HuH-7 (cell line): ENCODE data around the gene CPSF2.
A peak's percentile ranks its signal among the peaks of the same experiment; 100 is the strongest.

Experiments used
- DNase-seq: peaks from one replicate; pipeline ENCODE4 v3.0.0; 2011; ENCODE audit warnings: low spot score

Gene CPSF2

DNA sequence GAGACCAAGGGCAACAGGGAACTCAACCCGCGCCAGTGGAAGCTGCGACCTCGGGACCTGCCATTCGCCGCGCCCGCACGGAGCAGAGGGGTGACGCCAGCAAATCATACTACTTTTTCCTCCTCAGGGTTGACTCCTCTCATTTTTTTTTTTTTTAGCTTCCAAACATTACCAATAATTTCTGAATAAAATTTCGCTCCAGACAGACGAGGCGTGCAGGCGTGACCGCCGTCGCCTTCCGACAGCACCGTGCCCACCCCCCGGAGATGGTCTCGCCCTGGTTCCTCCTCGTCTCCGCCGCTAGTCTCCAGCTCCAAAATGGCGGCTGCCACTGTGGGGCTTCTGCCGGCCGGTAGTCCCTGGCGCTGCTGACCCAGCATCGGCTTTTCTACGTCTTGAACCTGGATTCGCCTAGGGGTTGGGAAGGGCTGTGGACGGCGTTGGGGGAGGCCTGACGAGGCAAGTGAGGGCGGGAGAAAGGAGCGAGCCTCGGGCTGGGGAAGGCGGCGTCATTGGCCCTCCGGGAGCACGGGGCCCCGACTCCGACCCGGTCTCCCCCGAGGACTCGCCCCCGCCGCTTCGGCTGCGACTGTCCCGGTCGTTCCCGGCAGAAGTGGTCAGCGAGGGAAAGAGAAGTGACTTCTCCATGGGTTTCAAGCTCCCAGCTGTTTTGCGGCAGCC, at the start of gene CPSF2, which contains the start of gene NDUFB1:
CPSF2 (plus strand) TSS at position 300 of the 681 bp plus-strand sequence. CDS start 9,016 bp downstream, outside the sequence.
NDUFB1 (minus strand) TSS at position 37 of the 681 bp plus-strand sequence. CDS start 4,069 bp downstream, outside the sequence.
- peak; percentile 83 for DNase-seq

DNA sequence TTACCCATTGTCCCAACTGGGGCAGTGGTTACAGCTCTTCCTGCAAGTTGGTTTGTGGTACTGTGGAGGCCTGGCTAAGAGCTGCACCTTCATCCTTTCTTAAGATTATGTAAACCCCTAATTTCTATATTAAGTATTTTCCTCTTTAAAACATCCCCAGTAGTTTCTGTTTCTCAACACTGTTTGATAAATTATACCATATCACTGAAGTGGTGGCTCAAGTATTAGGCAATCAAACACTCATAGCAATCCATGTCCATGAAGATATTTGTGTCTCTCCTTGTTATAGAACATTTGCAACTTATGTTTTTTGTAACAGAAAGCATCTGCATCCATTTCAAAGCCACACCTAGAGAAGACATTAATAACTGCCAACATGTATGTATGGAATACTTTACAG, 47.2 kb upstream of the CPSF2 start:
- DNase-seq: no peak

DNA sequence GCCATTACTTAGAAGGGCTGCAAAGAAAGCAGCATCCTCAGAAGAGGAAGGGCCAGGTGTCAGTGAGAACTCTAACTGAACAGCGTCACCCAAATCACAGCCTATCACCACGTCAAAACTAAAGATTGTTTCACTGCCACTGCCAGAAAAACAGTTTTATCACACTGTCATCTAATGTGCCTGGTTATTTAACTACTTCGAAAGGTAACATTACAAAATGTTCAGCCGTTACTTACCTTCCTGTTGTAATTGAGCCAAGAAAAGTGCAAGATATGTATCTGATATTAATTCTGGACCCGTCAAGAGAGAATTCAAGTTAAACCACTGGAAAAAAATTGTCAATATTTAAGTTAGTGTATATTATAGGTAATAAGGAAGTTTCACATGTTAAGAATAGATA, 33.3 kb upstream of the CPSF2 start:
- no peak for DNase-seq

DNA sequence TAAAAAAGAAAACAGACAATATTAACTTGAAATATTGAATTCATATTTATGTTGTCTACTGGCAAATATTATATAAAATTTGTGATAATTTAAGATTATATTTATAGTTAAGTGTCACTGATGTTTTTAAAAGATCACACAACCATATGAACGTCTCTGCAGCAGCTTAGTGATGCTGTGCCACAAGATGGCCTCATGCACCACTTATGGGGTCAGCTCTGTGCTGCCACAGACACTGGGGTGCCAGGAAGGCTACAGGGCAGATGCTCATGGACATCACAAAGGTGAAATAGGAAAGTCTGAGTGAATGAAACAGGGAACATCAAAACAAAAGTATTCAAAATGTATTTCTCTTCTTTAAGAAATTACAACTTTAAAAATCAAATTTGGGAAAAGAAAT, 28.4 kb upstream of the CPSF2 start:
- no peak for DNase-seq

DNA sequence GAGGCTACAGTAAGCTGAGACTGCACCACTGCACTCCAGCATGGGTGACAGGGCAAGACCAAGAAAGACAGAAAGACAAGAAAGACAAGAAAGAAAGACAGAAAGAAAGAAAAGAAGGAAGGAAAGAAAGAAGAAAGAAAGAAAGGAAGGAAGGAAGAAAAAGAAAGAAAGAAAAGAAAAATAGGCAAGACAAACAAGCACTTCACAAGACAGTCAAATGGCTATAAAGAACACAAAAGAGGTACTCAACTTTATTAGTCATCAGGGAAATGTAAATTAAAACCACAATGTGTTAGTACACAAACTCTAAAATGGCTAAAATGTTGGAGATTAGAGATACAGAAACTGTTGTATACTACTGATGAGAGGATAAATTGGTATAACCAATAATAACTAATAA, 22.0 kb upstream of the CPSF2 start:
- no peak for DNase-seq

DNA sequence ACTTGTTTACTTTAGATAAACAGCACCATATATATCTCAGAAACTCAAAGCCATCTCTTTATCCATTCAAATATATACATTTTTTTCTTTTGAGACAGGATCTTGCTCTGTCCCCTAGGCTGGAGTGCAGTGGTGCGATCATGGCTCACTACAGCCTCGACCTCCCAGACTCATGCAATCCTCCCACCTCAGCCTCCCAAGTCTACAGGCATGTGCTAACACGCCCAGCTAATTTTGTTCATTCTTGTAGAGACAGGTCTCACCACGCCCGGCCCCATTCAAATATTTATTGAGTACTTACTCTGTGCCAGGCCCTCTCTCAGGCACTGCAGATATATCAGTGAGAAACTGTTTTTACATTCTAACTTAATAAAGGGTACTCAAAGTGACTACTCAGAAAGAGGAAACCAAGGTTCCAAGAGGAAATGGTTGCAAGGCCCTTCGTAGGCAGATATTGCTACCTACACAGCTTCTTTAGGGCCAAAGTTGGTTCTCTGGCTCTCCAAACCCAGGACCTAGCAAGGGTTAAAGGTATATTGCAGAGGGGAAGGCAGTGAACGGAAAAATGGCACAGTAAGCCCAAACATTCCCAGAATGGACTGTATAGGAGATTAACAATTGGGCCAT, 18.3 kb upstream of the CPSF2 start:
- DNase-seq: no peak

DNA sequence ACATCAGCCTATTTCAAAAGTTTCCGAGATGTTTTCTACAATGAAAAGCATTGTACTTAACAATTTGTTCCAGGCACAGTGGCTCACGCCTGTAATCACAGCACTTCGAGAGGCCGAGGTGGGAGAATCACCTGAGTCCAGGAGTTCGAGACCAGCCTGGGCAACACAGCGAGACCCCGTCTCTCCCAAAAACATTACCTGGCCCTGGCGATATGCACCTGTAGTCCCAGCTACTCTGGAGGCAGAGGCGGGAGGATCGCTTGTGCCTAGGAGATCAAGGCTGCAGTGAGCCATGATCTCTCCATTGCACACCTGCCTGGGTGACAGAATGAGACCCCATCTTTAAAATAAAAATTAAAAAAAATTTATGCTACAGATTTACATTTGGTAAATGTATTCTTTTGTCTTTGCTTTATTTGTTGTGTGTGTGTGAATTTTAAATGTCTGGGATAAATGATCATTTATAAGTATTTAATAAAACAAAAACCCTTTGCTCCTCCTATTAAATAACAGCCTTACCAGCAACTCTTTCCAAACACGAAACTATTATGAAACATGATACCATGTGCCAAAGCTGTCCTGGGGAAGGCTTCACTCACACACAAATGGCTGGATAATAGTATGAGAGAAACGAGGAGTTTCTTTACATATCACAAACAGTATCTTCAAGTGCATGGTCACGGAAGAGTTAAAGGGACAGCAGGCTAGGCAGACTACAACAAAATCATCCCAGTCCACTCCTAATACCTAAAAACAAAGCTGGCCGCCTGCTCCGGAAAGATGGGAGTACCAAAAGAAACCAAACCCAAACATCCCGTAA, 16.5 kb upstream of the CPSF2 start:
- peak; percentile 14 for DNase-seq

DNA sequence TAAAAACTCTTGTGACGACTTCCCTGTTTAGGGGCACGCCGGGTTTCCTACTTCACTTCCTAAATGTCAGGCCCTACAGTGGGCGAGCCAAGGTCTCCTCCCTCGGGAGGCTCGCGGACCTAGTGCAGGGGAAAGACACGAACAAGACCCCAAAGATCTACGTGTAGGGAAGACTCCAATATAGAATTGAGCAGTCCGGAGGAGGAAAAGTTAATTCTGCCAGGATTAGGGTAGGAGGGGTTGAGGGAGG, 16.0 kb upstream of the CPSF2 start:
- no peak for DNase-seq

DNA sequence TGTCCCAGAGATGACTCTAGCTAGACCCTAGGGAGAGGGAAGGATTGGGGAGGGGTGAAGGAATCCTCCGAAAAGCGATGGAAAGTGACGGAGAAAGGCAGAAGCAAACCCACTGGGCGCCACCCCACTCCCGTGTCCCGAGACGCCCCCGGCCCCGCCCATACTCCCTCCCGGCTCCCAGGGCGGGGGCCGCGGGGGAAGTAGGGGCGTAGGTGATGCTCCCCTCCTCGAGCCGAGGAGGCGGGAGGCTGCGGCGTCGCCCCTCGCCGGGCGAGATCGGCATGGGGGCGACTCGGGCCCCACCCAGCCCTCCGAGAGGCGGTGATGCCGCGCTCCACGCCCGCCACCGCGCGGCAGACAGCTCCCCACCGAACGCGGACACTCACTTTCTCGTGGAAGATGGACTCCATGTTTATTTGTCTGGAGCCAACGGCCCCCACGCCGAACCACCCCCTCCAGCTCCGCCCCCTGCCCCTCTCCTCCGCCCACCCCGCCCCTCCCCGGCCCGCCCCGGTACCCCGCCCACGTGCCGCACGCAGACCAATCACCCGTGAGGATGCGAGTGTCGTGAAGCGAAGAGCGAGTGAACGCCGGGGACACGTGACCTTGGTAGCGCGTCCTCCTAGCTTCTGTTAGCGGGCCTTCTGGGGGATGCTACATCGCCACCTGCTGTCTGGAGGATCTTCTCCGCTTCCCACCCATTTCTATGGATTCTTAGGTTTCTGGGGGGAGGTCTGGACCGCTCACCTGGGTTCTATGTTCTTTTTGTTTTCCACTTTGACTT, 15.4 kb upstream of the CPSF2 start, which contains the start of gene ATXN3:
ATXN3 (minus strand) TSS at position 440 of the 784 bp plus-strand sequence; CDS start at position 410, 30 bp downstream.
- peak; percentile 91 for DNase-seq

DNA sequence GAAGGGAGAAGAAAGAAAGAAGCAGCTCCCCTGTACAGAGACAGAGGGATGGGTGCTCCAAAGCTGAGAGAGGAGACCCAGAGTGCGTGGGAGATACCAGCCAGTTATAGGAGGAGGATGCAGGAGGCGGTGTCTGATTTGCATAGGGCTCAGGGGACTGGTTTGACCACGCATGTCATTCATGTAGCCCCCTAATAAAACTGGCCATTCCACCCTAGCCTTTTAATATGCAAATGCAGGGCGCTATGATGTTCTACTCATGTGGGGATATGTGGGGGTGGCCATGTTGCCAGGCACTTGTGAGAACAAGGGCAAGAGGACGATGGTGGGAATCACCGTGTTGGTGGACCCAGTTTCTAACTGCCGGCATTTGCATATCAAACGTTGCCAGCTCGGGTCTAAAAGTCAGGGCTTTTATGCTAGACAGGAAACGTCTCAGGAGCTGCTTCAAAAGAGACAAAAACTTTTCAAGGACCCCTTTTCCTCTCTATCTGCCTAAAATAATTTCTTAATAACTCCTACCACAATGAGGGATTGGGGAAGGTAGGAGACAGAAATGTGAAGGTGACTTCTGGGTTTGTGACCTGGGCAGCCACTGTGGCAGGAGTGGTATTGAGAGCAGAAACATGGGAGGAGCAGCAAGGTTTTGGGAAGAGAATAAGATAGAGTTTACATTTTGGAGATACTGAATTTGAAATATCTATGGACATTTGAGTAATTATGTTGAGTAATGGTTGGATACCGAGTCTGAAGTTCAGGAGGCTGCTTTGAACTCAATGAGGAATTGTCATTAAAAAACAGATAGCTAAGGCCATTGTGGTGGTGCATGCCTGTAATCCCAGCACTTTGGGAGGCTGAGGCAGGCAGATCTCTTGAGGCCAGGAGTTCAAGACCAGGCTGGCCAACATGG, 13.2 kb upstream of the CPSF2 start:
- DNase-seq: no peak

DNA sequence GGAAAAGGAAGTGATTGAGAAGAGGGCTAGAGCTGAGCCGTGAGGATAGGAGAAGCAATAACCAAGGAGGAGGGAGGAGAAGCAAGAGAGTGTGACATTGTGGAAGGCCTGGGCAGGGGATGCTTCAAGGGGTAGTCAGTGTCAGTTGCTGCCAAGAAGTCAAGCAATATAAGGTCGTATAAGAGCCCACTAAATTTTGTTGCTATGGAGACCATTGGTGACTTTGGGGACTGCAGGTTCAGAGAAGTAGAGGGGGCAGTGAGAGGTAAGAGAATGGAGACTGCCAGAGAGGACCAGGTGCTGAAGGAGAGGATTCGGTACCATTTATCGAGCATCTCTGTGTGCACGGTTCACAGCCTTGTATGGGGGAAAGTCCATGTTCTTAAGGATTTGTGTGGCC, 12.3 kb upstream of the CPSF2 start:
- DNase-seq: no peak

DNA sequence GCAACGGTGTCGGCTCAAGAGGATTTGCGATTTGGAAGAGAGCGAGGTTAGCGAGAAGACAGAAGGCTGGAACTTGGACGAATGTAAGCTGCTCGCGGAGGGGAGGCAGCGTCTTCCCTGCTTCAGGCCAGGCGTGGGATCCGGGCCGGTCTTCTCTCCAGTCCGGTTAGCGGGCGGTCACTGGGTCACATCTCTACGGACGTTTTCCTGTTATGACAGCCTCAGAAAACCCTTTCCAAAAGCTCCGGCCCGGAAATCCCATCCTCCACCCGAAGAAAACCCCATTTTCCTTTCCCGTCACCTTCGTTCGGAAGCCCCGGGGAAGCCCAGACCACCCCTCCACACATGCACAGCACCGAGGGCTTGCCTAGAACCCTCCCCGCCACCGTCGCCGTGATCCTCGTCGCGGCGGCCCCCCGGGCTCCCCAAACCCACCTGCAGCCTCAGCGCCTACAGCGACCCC, 531 bp upstream of the CPSF2 start:
- no peak for DNase-seq

DNA sequence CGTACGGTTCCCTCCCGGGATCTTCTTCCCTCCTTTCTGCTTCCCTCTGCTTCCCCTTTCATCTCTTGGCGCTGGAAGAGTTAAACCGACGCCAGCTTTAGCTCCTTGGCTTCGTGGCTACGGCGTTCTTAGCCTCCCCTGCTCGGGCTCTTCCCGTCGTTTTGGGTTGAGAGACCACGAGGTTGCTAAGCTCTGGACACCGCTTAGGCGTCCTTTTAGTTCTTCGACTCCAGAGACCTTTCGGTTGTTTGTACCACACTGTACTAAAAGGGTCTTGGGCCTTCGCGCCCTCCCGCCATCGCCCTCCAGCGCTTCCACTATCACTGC, 545 bp downstream of the CPSF2 start:
- no peak for DNase-seq

DNA sequence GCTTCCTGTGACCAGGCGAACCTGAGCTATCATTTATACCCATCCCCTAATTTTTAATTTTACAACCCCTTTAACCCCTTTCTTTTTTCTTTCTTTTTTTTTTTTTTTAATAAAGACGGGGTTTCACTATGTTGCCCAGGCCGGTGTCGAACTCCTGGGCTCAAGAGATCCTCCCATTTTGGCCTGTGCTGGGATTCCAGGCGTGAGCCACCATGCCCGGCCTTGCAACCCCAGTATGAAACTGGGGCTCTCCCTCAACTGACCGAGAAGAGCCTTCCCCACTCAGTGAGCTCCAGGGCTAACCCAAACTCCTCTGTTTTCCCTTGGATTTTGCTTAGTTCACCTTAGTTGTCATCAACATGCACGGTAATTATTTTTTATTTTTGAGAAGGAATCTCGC, 992 bp downstream of the CPSF2 start:
- no peak for DNase-seq

DNA sequence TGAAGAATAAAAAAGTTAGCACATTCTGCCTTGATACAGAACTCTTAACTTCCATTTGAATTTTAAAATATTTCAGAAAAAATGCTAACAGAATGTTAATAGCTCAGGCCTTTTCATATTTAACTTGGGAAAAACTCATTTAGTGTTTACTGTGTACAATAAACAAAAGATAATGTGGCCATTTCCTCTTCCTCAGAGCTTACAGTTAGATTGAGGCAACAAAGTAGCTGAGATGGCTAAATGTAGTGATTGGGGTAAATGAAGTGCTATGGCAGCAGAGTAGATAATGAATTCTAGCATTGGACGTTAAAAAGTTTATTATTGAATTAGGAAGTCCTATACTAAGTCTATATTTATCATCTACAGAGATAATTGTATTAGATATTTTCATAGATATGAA, 12.7 kb downstream of the CPSF2 start:
- no peak for DNase-seq

DNA sequence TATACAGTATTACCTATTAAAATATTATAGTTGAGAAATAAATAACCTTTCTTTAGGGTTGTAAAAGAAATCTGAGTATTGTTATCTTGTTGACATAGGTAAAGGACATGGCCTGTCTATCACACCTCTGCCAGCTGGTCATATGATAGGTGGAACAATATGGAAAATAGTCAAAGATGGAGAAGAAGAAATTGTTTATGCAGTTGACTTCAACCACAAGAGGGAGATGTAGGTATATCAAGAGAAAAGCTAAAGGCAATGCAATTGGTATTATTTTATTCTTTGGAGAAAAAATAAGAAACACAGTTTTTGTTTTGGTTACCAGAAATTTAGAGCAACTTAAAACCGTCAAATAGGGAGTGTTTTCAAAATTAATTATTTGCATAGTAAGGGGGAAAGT, 13.5 kb downstream of the CPSF2 start:
- no peak for DNase-seq

DNA sequence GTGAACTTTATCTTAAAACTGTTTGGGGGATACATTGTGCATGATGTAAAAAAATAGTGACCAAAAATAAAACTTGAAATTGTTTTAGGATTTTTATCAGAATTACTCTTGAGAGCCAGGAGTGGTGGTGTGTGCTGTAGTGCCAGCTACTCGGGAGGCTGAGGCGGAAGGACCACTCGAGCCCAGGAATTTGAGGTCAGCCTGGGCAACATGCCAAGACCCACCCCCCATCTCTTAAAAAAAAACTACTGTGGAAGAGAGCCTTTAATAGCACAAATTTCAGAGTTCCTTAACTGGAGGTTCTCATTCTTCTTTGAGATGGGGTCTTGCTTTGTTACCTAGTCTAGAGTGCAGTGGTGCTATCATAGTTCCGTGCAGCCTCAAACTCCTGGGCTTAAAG, 21.5 kb downstream of the CPSF2 start:
- no peak for DNase-seq

DNA sequence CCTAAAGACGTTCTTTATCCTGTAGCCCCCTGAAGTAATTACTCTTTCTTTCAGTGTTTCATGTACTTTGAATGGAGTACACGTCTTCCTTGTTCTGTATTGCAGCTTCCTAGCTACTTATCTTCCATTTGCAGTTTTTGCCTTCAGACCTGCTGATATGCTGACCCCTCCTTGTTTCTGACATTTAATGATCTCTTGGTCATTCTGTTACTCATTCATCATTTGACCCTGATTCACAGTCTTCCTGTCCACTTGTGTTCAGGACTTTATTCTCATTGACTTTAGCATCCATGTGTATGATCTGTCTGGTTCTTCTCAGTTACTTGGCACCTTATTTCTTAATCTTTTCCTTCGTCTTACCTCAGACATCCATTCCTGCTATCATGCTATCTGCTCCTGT, 22.2 kb downstream of the CPSF2 start:
- no peak for DNase-seq

DNA sequence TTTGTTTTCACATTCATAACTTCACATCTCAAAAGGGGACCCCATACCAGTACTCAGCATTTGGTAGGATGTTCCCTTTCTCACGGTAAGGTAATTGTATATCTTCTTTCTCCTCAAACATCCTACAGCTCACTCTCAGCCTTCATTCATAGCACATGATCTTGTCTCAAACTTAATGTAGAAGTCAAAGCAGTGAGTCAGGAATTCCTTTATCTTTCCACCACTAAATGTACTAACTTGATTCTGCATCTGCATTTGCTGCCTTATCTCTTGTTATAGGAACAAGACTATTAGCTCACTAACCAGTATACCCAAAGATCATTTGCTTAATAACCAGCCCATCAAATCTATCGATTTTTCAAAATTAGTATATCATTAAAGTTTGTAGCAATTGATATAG, 22.9 kb downstream of the CPSF2 start:
- DNase-seq: no peak

DNA sequence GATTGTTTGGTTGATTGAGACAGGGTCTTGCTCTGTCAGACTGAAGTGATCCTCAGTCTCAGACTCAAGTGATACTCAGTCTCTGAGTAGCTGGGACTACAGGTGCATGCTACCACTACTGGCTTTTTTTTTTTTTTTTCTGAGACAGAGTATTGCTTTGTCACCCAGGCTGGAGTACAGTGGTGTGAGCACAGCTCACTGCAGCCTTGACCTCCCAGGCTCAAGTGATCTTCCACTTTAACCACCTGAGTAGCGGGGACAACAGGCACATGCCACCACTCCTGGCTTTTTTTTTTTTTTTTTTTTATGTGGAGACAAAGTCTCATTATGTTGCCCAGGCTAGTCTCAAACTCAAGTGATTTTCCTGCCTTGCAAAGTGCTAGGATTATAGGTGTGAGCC, 31.8 kb downstream of the CPSF2 start:
- no peak for DNase-seq

DNA sequence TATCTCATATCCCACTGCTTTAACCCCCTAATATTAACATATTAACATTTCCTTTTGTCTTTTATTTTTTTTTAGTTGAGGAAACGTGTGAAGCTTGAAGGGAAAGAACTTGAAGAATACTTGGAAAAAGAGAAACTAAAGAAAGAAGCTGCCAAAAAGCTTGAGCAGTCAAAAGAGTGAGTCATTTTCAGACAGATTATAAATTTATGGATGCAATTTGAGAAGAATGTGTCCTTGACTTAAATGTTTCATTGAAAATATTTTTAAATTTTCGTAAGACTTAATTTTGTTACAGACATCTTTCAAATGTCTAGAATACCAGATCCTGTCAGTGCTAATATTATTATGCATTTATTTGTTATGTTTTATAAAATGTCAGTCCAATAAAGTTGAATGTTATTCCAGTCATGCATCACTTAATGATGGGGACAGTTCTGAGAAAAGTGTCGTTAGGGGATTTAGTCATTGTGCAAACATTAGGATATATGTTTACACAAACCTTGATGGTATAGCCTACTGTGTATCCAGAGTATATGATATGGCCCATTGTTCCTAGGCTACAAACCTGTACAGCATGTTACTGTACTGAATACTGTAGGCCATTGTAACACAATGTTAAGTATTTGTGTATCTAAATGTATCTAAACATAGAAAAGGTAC, 32.6 kb downstream of the CPSF2 start:
- DNase-seq: no peak
